Keratinocyte (primary cell): ENCODE data around the gene PPFIA3.

ENCODE experiments used
- CTCF ChIP-seq, 3 experiments: IDR thresholded peaks in 1 of 3; conservative IDR thresholded peaks in 1 of 3; optimal IDR thresholded peaks in 1 of 3; 2 replicates in 2 of 3; 3 replicates in 1 of 3; pipeline versions ENCODE3 to v1.5.1; 2011; ENCODE audit warnings: low read length in 3 of 3, mild to moderate bottlenecking in 3 of 3, moderate library complexity in 2 of 3, control low read depth in 1 of 3, inconsistent platforms in 1 of 3; ENCODE audit not compliant: insufficient read depth in 2 of 3; ENCODE audit errors: extremely low read depth in 1 of 3
- EZH2 ChIP-seq: IDR thresholded peaks from one replicate; pipeline ENCODE4 v1.6.1; 2012; ENCODE audit warnings: inconsistent platforms, mild to moderate bottlenecking, low read length, moderate library complexity

DNA sequence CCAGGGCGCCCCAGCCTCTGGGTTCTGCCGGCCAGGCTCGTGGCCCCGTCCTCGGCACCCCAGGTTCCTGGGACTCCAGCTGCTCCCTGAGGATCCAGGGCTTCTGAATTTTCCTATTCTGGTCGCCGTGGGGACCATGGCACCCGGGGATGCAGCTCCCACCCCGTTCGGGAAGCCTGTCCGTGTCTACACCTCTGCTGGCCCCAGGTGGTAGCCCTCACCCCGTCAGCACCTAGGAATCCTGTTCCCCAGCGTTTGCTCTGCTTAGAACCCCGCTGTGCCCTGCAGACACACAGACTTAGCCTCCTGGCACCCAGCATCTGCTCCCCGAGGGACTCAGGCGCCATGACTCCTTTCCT is 960 bp downstream of the PPFIA3 start:
- TF ChIP-seq CTCF (optimal IDR thresholded peaks at IDR 0.05 in 1 of 3, IDR thresholded peaks at IDR 0.05 in 1 of 3, conservative IDR thresholded peaks at IDR 0.05 in 1 of 3; ENCODE audit: extremely low read depth in 1 of 3, insufficient read depth in 2 of 3, low read length in 3 of 3) = no peak
- no peak for TF ChIP-seq EZH2
